Smooth muscle cell (in vitro differentiated cells): ENCODE measurements around the gene SSBP4. TPM values are rescaled to one million over a fixed set of nuclear protein-coding genes. Genes with fewer than 3 reads are reported as not detected.

ENCODE experiments used
- DNase-seq: peaks from one replicate; lab custom pipeline; 2025; ENCODE audit not compliant: unreplicated experiment; lab: John Stamatoyannopoulos, UW
- H2AFZ ChIP-seq: fragments of 200-600 bp; sonication (generic); 2 replicates; pipeline ENCODE4 v1.6.0; 2016; ENCODE audit warnings: antibody characterized with exemption, low read depth, mild to moderate bottlenecking
- H3F3A ChIP-seq: fragments of 200-600 bp; sonication (generic); 2 replicates; pipeline ENCODE4 v1.6.0; 2017; ENCODE audit warnings: antibody characterized with exemption, low read depth
- H3K27ac ChIP-seq: fragments of 200-600 bp; sonication (generic); 2 replicates; pipeline ENCODE4 v1.5.1; 2016; ENCODE audit warnings: low read depth, mild to moderate bottlenecking
- H3K27me3 ChIP-seq: fragments of 200-600 bp; sonication (generic); 2 replicates; pipeline ENCODE4 v1.6.1; 2016; ENCODE audit warnings: low read depth, mild to moderate bottlenecking
- H3K36me3 ChIP-seq: fragments of 200-600 bp; sonication (generic); 2 replicates; pipeline ENCODE4 v1.5.1; 2016; ENCODE audit warnings: low read depth
- H3K4me1 ChIP-seq: fragments of 200-600 bp; sonication (generic); 2 replicates; pipeline ENCODE4 v1.5.1; 2016; ENCODE audit warnings: low read depth
- H3K4me2 ChIP-seq: fragments of 200-600 bp; sonication (generic); 2 replicates; pipeline ENCODE4 v1.6.0; 2016; ENCODE audit warnings: mild to moderate bottlenecking
- H3K4me3 ChIP-seq: fragments of 200-600 bp; sonication (generic); 2 replicates; pipeline ENCODE4 v1.5.1; 2016; ENCODE audit warnings: mild to moderate bottlenecking
- H3K79me2 ChIP-seq: fragments of 200-600 bp; sonication (generic); 2 replicates; pipeline ENCODE4 v1.6.0; 2016; ENCODE audit warnings: low read depth, mild to moderate bottlenecking
- H3K9ac ChIP-seq: fragments of 200-600 bp; sonication (generic); 2 replicates; pipeline ENCODE4 v1.6.0; 2016; ENCODE audit warnings: low read depth
- H3K9me3 ChIP-seq: fragments of 200-600 bp; sonication (generic); replicated peaks from 2 replicates; pipeline ENCODE4 v1.5.1; 2016; ENCODE audit warnings: low read depth
- H4K20me1 ChIP-seq: fragments of 200-600 bp; sonication (generic); 2 replicates; pipeline ENCODE4 v1.6.0; 2016; ENCODE audit warnings: low read depth
- WGBS: methylation state at CpG from one replicate; pipeline ENCODE4 v1.1.7; 2016; ENCODE audit warnings: low lambda C conversion rate; 5-methylcytosine and 5-hydroxymethylcytosine counted together
- polyA plus RNA-seq: library from polyadenylated mRNA; unstranded; fragments of >200 nt; fragmentation: Nextera tagmentation; extraction: Ambion mirVana; gene quantifications from 2 replicates; pipeline ENCODE4 v1.2.1, GENCODE V29; 2016
- total RNA-seq: library from RNA; depleted of rRNA; stranded (reverse); fragments of >200 nt; gene quantifications from 2 replicates; pipeline ENCODE4 v1.2.3, GENCODE V29; 2014
- TF ChIP-seq, protein P1 (sequence below): fragments of 200-600 bp; sonication (generic); IDR thresholded peaks from 2 replicates; pipeline ENCODE4 v1.5.1; 2017; ENCODE audit warnings: borderline replicate concordance, mild to moderate bottlenecking, antibody characterized with exemption; ENCODE audit not compliant: insufficient read depth, poor library complexity, severe bottlenecking

The SSBP4 gene
- total and polyA plus RNA-seq, 2 experiments from 2014 or later: 44.1 to 124 TPM

GRCh38 chr19:18418029-18418482 is 1.1 kb upstream of the SSBP4 start:
- Histone ChIP-seq H4K20me1 (peaks cover 31% of the 10 kb centered on the region), H3K9ac (peak overlapping the region; percentile 96), H3K79me2 (peaks cover 18% of the 10 kb centered on the region), H3K4me2 (peak overlapping the region; percentile 82), H3F3A (peaks cover 7% of the 10 kb centered on the region), H3K27ac (peak overlapping the region; percentile 99), H3K27me3 (no peaks in the 10 kb centered on the region), H3K36me3 (no peaks in the 10 kb centered on the region), H3K4me3 (peak overlapping the region; percentile 53), H3K4me1 (peaks cover 13% of the 10 kb centered on the region), H3K9me3 (no peaks in the 10 kb centered on the region), H2AFZ (no peak overlapping the region)
- WGBS: 16% methylated on average over 30 of the region's 30 CpGs
- no peak for DNase-seq
- TF ChIP-seq, protein P1, sequence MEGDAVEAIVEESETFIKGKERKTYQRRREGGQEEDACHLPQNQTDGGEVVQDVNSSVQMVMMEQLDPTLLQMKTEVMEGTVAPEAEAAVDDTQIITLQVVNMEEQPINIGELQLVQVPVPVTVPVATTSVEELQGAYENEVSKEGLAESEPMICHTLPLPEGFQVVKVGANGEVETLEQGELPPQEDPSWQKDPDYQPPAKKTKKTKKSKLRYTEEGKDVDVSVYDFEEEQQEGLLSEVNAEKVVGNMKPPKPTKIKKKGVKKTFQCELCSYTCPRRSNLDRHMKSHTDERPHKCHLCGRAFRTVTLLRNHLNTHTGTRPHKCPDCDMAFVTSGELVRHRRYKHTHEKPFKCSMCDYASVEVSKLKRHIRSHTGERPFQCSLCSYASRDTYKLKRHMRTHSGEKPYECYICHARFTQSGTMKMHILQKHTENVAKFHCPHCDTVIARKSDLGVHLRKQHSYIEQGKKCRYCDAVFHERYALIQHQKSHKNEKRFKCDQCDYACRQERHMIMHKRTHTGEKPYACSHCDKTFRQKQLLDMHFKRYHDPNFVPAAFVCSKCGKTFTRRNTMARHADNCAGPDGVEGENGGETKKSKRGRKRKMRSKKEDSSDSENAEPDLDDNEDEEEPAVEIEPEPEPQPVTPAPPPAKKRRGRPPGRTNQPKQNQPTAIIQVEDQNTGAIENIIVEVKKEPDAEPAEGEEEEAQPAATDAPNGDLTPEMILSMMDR: no peak

- WGBS: 27% methylated on average over 37 of the region's 39 CpGs
- H3K4me3 ChIP-seq: peak overlapping the region; percentile 52
These were observed 559 bp upstream of the SSBP4 start for GRCh38 chr19:18418483-18419194.

DNA sequence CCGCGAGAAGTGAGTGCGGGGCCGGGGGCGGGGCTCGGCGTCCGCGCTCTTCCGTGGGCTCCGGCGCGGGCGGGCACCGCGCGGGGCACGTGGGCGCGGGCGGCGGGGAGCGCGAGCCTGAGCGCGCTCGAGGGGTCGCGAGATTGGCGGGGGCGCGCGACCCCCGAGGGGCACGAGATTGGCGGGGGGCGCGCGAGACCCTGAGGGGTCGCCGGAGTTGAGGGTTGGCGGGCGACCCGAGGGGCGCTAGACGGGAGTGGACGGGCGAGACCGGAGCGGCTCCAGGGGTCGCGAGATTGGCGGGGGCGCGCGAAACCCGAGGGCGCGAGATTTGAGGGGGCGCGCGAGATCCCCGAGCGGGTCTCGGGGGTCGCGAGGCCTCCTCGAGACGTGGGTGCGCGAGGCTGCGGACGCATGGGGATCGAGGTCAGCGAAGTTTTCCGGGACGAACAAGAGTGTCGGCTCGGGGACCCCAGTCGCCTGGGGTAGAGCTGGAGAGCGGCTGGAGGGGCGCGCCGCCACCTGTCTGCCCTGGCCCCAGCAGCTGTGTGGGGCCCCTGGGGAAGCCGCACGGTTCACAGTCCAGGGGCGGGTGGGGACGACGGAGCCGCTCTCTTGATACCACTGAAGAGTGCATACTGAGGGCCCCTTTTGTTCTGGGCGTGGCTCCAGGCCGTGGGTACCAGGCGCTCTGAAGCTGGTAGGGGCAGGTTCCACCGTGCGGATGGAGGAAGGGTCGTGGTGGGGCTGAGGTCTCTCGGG is 682 bp downstream of the SSBP4 start:
- Histone ChIP-seq H3K4me2 (peak overlapping the region; percentile 82), H3F3A (peaks cover 7% of the 10 kb centered on the region), H2AFZ (no peak overlapping the region), H3K4me3 (peak overlapping the region; percentile 52), H4K20me1 (peaks cover 49% of the 10 kb centered on the region), H3K36me3 (no peaks in the 10 kb centered on the region), H3K27me3 (no peaks in the 10 kb centered on the region), H3K27ac (no peak overlapping the region), H3K9ac (peak overlapping the region; percentile 53), H3K4me1 (peaks cover 25% of the 10 kb centered on the region), H3K9me3 (no peaks in the 10 kb centered on the region), H3K79me2 (peaks cover 36% of the 10 kb centered on the region)
- no peak for DNase-seq
- TF ChIP-seq, protein P1: no peak
- WGBS: 8% methylated on average over 34 of the region's 97 CpGs

More at GRCh38 chr19:18418483-18419194, 559 bp upstream of the SSBP4 start:
- H3K4me2 ChIP-seq: peak overlapping the region; percentile 82
- TF ChIP-seq, protein P1: no peak
- no peaks in the 10 kb centered on the region for H3K27me3 ChIP-seq
- H3K36me3 ChIP-seq: no peaks in the 10 kb centered on the region
- H3K9me3 ChIP-seq: no peaks in the 10 kb centered on the region
- H3K4me1 ChIP-seq: peaks cover 14% of the 10 kb centered on the region
- peaks cover 36% of the 10 kb centered on the region for H4K20me1 ChIP-seq
- peaks cover 24% of the 10 kb centered on the region for H3K79me2 ChIP-seq
- H3K9ac ChIP-seq: no peak overlapping the region
- H3F3A ChIP-seq: peaks cover 7% of the 10 kb centered on the region
- H2AFZ ChIP-seq: no peak overlapping the region
- DNase-seq: peak; percentile 43
- H3K27ac ChIP-seq: peak overlapping the region; percentile 99
